GM12864 (cell line): Measurements from ENCODE around the gene ACTR3C.

Experiments used
- DNase-seq: peaks from one replicate; pipeline ENCODE4 v3.0.0-alpha.2; 2011; ENCODE audit warnings: low read depth
- H3K4me3 ChIP-seq: 2 replicates; pipeline ENCODE4 v1.5.1; 2011; ENCODE audit warnings: mild to moderate bottlenecking, low read depth, low read length, control low read depth
- CTCF ChIP-seq: IDR thresholded peaks from 2 replicates; pipeline ENCODE4 v1.5.1; 2011; ENCODE audit warnings: low read depth, mild to moderate bottlenecking, moderate library complexity, low read length, control low read depth, inconsistent platforms; ENCODE audit errors: missing control alignments

Gene ACTR3C

GRCh38 chr7:150322833-150323681, at the start of gene ACTR3C, which contains the start of gene LRRC61:
ACTR3C (minus strand) TSS chr7:150323545; CDS start chr7:150295296, 28,249 bp downstream.
LRRC61 (plus strand) TSS chr7:150323355; CDS start chr7:150336862, 13,507 bp downstream.
- DNase-seq = no peak
- H3K4me3 ChIP-seq = peak within 1 kb of the TSS; percentile 91
- peak; percentile 16 for TF ChIP-seq CTCF

DNA sequence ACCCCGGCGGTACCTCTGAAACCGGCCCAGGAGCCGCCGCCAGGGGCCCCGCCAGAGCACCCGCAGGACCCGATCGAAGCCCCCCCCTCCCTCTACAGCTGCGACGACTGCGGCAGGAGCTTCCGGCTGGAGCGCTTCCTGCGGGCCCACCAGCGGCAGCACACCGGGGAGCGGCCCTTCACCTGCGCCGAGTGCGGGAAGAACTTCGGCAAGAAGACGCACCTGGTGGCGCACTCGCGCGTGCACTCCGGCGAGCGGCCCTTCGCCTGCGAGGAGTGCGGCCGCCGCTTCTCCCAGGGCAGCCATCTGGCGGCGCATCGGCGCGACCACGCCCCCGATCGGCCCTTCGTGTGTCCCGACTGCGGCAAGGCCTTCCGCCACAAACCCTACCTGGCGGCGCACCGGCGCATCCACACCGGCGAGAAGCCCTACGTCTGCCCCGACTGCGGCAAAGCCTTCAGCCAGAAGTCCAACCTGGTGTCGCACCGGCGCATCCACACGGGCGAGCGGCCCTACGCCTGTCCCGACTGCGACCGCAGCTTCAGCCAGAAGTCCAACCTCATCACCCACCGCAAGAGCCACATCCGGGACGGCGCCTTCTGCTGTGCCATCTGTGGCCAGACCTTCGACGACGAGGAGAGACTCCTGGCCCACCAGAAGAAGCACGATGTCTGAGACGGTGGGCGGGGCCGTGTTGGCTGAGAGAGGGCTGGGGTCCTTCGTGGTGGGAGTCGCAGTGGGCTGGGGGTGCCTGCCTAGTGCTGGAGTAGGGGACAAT, 49.1 kb upstream of the ACTR3C start:
- no peak for TF ChIP-seq CTCF
- no peak for DNase-seq
- no peak overlapping the region for H3K4me3 ChIP-seq

DNA sequence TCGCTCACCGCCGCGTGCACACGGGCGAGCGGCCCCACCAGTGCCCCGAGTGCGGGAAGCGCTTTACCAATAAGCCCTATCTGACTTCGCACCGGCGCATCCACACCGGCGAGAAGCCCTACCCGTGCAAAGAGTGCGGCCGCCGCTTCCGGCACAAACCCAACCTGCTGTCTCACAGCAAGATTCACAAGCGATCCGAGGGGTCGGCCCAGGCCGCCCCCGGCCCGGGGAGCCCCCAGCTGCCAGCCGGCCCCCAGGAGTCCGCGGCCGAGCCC, 48.6 kb upstream of the ACTR3C start:
- DNase-seq = no peak
- TF ChIP-seq CTCF = no peak
- H3K4me3 ChIP-seq = no peak overlapping the region

DNA sequence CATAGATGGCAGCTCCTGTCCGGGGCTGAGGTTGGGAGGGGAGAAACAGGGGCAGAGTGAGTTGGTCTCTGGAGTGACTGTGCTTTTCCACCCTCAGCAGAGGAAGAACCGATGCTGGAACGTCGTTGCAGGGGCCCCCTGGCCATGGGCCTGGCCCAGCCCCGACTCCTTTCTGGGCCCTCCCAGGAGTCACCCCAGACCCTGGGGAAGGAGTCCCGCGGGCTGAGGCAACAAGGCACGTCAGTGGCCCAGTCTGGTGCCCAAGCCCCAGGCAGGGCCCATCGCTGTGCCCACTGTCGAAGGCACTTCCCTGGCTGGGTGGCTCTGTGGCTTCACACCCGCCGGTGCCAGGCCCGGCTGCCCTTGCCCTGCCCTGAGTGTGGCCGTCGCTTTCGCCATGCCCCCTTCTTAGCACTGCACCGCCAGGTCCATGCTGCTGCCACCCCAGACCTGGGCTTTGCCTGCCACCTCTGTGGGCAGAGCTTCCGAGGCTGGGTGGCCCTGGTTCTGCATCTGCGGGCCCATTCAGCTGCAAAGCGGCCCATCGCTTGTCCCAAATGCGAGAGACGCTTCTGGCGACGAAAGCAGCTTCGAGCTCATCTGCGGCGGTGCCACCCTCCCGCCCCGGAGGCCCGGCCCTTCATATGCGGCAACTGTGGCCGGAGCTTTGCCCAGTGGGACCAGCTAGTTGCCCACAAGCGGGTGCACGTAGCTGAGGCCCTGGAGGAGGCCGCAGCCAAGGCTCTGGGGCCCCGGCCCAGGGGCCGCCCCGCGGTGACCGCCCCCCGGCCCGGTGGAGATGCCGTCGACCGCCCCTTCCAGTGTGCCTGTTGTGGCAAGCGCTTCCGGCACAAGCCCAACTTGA, 48.0 kb upstream of the ACTR3C start:
- TF ChIP-seq CTCF = no peak
- no peak overlapping the region for H3K4me3 ChIP-seq

GRCh38 chr7:150370612-150371071, 47.3 kb upstream of the ACTR3C start:
- no peak for DNase-seq
- no peak for TF ChIP-seq CTCF
- H3K4me3 ChIP-seq = peak overlapping the region; percentile 92

More for the DNA sequence above, 48.0 kb upstream of the ACTR3C start:
- no peak for DNase-seq

DNA sequence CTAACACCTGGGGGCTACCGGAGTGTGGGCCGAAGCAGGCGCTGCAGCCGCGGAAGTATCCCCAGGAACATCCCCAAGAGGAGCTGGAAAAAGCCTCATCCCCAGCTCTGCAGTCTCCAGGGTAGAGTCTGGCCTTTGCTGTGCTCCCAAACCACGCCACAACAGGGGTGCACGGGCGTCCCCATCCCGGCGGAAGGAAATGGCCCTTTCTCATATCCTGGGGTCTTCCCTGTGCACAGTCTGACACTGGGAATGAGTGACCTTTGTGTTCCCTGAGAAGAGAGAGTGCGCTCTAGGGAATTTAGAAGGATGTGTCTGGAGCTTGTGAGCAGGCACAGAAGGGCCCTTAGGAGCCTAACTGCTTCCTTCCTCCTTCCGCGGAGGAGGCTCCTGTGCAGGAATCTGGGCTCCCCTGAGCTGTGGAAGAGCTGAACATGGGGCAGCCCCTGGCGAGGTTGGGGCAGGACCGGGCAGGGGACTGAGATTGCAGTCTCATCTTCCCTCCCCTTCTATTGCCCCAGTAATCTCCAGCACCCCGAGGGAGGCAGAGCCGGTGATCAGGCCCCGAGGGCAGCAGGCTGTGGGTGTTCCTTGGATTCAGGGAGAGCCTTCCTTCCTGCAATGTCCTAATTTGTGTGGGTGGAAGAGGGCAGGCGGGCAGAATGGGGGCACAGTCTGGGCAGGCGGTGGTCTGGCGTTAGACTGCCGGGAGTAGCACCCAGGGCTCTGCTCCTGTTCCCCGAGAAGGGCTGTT, 46.6 kb upstream of the ACTR3C start:
- no peak for TF ChIP-seq CTCF
- peak overlapping the region; percentile 92 for H3K4me3 ChIP-seq
- no peak for DNase-seq
